Left ventricle myocardium inferior (tissue), 1 donor: ENCODE measurements around the gene NR3C1. TPM values are rescaled to one million over a fixed set of nuclear protein-coding genes. Genes with fewer than 3 reads are reported as not detected.

ENCODE experiments used
- DNase-seq: peaks from one replicate; pipeline ENCODE4 v3.0.0-alpha.2; 2020
- H3K27ac ChIP-seq: fragments of 200-600 bp; replicated peaks from 2 replicates; pipeline ENCODE4 v1.8.0; 2021
- H3K27me3 ChIP-seq: fragments of 200-600 bp; 2 replicates; pipeline ENCODE4 v1.8.0; 2021; ENCODE audit warnings: low read depth
- H3K36me3 ChIP-seq: fragments of 200-600 bp; 2 replicates; pipeline ENCODE4 v1.8.0; 2021
- H3K4me1 ChIP-seq: fragments of 200-600 bp; 2 replicates; pipeline ENCODE4 v1.8.0; 2021
- H3K4me3 ChIP-seq: fragments of 200-600 bp; 2 replicates; pipeline ENCODE4 v1.8.0; 2021; ENCODE audit warnings: mild to moderate bottlenecking, moderate library complexity
- H3K9me3 ChIP-seq: fragments of 200-600 bp; replicated peaks from 2 replicates; pipeline ENCODE4 v1.8.0; 2021
- CTCF ChIP-seq: fragments of 200-600 bp; IDR thresholded peaks from 2 replicates; pipeline ENCODE4 v1.8.0; 2021; ENCODE audit warnings: antibody characterized with exemption, mild to moderate bottlenecking, borderline replicate concordance
- intact Hi-C: fragments of 100-400 bp; cut with micrococcal nuclease; formaldehyde crosslinking; loops from one replicate; pipeline ENCODE4 v1.11.0; 2022
- total RNA-seq: library from RNA; stranded (reverse); fragmentation: NEBNext Ultra II Directional; extraction: Animal tissue kit (Norgen Biotek cat#: 25700); gene quantifications from one replicate; pipeline ENCODE4 v1.2.1, GENCODE V29; 2021
- donor health status: DM: no; HTN: yes; CAD: no; lungs with severe emphysema.

Gene NR3C1
- total RNA-seq, 1 donor from 2014 or later = 44.9 TPM

GRCh38 chr5:143314659-143315058 is 88.8 kb downstream of the NR3C1 start:
- no peaks in the 10 kb centered on the region for H3K9me3 ChIP-seq
- H3K27me3 ChIP-seq = no peaks in the 10 kb centered on the region
- peaks cover 91% of the 10 kb centered on the region for H3K4me1 ChIP-seq
- H3K27ac ChIP-seq = no peak overlapping the region
- intact Hi-C loops = loop anchor here (10.0 kb wide), 1 partner anchor 80 kb away; no protein-coding TSS in a partner anchor
- no peak for TF ChIP-seq CTCF
- no peak overlapping the region for H3K4me3 ChIP-seq
- DNase-seq = no peak
- peaks cover 31% of the 10 kb centered on the region for H3K36me3 ChIP-seq

- TF ChIP-seq CTCF = no peak
- intact Hi-C loops = loop anchor here (10.0 kb wide), 1 partner anchor 81 kb away; no protein-coding TSS in a partner anchor
- H3K27me3 ChIP-seq = no peaks in the 10 kb centered on the region
- H3K9me3 ChIP-seq = no peaks in the 10 kb centered on the region
- peaks cover 37% of the 10 kb centered on the region for H3K36me3 ChIP-seq
- no peak overlapping the region for H3K27ac ChIP-seq
- H3K4me3 ChIP-seq = no peak overlapping the region
- DNase-seq = no peak
- peaks cover 91% of the 10 kb centered on the region for H3K4me1 ChIP-seq
These were observed 89.4 kb downstream of the NR3C1 start for GRCh38 chr5:143314099-143314498.

GRCh38 chr5:143313298-143313852 is 90.1 kb downstream of the NR3C1 start:
- peaks cover 87% of the 10 kb centered on the region for H3K4me1 ChIP-seq
- peaks cover 42% of the 10 kb centered on the region for H3K36me3 ChIP-seq
- intact Hi-C loops = loop anchor here (10.0 kb wide), 1 partner anchor 81 kb away; no protein-coding TSS in a partner anchor
- H3K27me3 ChIP-seq = no peaks in the 10 kb centered on the region
- no peaks in the 10 kb centered on the region for H3K9me3 ChIP-seq
- no peak overlapping the region for H3K4me3 ChIP-seq
- no peak for TF ChIP-seq CTCF
- H3K27ac ChIP-seq = no peak overlapping the region
- no peak for DNase-seq

- peaks cover 85% of the 10 kb centered on the region for H3K4me1 ChIP-seq
These were observed 90.7 kb downstream of the NR3C1 start for GRCh38 chr5:143312822-143313221.

GRCh38 chr5:143311955-143312354 is 91.5 kb downstream of the NR3C1 start:
- Histone ChIP-seq H3K27ac (no peak overlapping the region), H3K27me3 (no peaks in the 10 kb centered on the region), H3K4me3 (no peak overlapping the region), H3K36me3 (peaks cover 52% of the 10 kb centered on the region), H3K4me1 (peaks cover 77% of the 10 kb centered on the region), H3K9me3 (no peaks in the 10 kb centered on the region)
- no peak for DNase-seq
- TF ChIP-seq CTCF = no peak
- intact Hi-C loops = loop anchor here (10.0 kb wide), 1 partner anchor 83 kb away; no protein-coding TSS in a partner anchor

More at GRCh38 chr5:143312822-143313221, 90.7 kb downstream of the NR3C1 start:
- H3K4me3 ChIP-seq = no peak overlapping the region
- peaks cover 48% of the 10 kb centered on the region for H3K36me3 ChIP-seq
- TF ChIP-seq CTCF = no peak
- DNase-seq = no peak
- H3K27ac ChIP-seq = no peak overlapping the region
- intact Hi-C loops = loop anchor here (10.0 kb wide), 1 partner anchor 82 kb away; no protein-coding TSS in a partner anchor
- no peaks in the 10 kb centered on the region for H3K9me3 ChIP-seq
- H3K27me3 ChIP-seq = no peaks in the 10 kb centered on the region
